BLaER1 treated with 17β-estradiol and CSF1 and Interleukin-3, amounts not matched to agents 10 nM and 100 nM (cell line): ENCODE measurements around the gene GPD1.
"Not testable (repeated sequence)": the region's sequence is repeated elsewhere in the genome, so short reads cannot be mapped to it uniquely, and the experiment has no call there.

Experiments
- H3K27ac ChIP-seq, 11 experiments: shearing (Covaris generic); formaldehyde crosslinking; 2 replicates each; pipeline ENCODE4 v1.8.1; 2022
- H3K27me3 ChIP-seq, 11 experiments: shearing (Covaris generic); formaldehyde crosslinking; 2 replicates each; pipeline ENCODE4 v1.8.1; 2022
- H3K36me3 ChIP-seq, 11 experiments: shearing (Covaris generic); formaldehyde crosslinking; 2 replicates each; pipeline ENCODE4 v1.8.1; 2022
- H3K4me1 ChIP-seq, 10 experiments: shearing (Covaris generic); formaldehyde crosslinking; 2 replicates each; pipeline ENCODE4 v1.8.1; 2022
- H3K4me2 ChIP-seq, 11 experiments: shearing (Covaris generic); formaldehyde crosslinking; 2 replicates each; pipeline ENCODE4 v1.8.1; 2022
- H3K4me3 ChIP-seq, 10 experiments: shearing (Covaris generic); formaldehyde crosslinking; 2 replicates each; pipeline ENCODE4 v1.8.1; 2022
- H3K9ac ChIP-seq, 11 experiments: shearing (Covaris generic); formaldehyde crosslinking; 2 replicates each; pipeline ENCODE4 v1.8.1; 2022
- H3K9me3 ChIP-seq, 11 experiments: shearing (Covaris generic); formaldehyde crosslinking; replicated peaks in 1 of 11; 2 replicates each; pipeline ENCODE4 v1.8.1; 2022
- H4K20me1 ChIP-seq, 11 experiments: shearing (Covaris generic); formaldehyde crosslinking; 2 replicates each; pipeline ENCODE4 v1.8.1; 2022
- Cebpa-rat ChIP-seq, 11 experiments: shearing (Covaris generic); IDR thresholded peaks; 2 replicates each; pipeline ENCODE4 v1.8.1; 2022

Gene GPD1

DNA sequence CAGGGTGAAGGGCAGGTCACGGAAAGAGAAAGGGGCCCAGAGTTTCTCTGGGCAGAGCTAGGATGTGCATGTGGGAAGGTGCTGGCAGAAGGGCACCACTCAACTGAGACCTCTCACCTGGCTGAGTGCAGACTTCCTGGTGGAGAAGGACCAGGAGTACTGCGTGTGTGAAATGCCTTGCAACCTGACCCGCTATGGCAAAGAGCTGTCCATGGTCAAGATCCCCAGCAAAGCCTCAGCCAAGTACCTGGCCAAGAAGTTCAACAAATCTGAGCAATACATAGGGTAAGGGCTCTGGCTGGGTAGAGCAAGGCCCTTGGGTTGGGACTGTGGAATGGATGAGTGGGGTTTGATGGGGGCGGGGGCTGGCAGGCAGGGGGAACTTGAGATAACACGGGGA is 24.0 kb upstream of the GPD1 start:
- Histone ChIP-seq H3K27ac (no peak overlapping the region), H4K20me1 (no peaks in the 10 kb centered on the region), H3K4me3 (no peak overlapping the region), H3K27me3 (no peaks in the 10 kb centered on the region), H3K4me2 (no peak overlapping the region), H3K36me3 (no peaks in the 10 kb centered on the region), H3K9me3 (no peaks in the 10 kb centered on the region), H3K4me1 (peaks cover 7 to 40% (median 27%) of the 10 kb centered on the region in 10 experiments; a peak in 18 of 20 replicates), H3K9ac (no peak overlapping the region)
- no peak for TF ChIP-seq Cebpa-rat (IDR thresholded peaks at IDR 0.05)

GRCh38 chr12:50081096-50081808 is 22.6 kb upstream of the GPD1 start:
- peaks cover 12 to 40% (median 31%) of the 10 kb centered on the region in 10 experiments; a peak in 18 of 20 replicates for H3K4me1 ChIP-seq
- no peak overlapping the region for H3K9ac ChIP-seq
- no peak overlapping the region for H3K4me3 ChIP-seq
- H4K20me1 ChIP-seq = peaks cover 0 to 8% (median 7%) of the 10 kb centered on the region in 11 experiments; a peak in 12 of 22 replicates
- H3K36me3 ChIP-seq = peaks cover 0 to under 1% (median 0%) of the 10 kb centered on the region in 11 experiments; a peak in 2 of 22 replicates
- no peak overlapping the region for H3K27ac ChIP-seq
- H3K27me3 ChIP-seq = no peaks in the 10 kb centered on the region
- no peak for TF ChIP-seq Cebpa-rat (IDR thresholded peaks at IDR 0.05)
- no peaks in the 10 kb centered on the region for H3K9me3 ChIP-seq
- no peak overlapping the region for H3K4me2 ChIP-seq

DNA sequence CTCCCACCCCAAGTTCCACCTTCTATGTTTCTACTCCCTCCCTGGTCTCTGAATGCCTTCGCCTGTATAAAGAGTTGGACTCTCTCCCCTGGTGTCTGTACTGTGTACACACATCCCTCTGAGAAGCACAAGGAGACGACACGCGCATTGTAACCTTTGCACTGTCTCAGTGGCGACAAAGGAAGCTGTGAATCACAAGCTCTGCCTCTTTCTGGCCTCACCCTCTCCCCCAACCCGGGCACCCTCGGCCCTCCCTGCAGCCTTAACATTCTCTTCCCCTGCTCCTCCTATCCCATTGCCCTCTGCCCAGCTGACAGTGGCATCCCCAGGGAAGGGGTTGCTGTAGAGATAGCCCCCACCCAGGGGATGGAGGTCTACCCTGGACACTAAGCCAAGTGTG is 21.2 kb upstream of the GPD1 start:
- Histone ChIP-seq H3K4me1 (peaks cover 24 to 40% (median 35%) of the 10 kb centered on the region in 10 experiments), H3K27me3 (no peaks in the 10 kb centered on the region)

GRCh38 chr12:50083301-50083700 is 20.5 kb upstream of the GPD1 start:
- no peak overlapping the region for H3K4me3 ChIP-seq
- no peak for TF ChIP-seq Cebpa-rat (IDR thresholded peaks at IDR 0.05)
- peaks cover 28 to 43% (median 38%) of the 10 kb centered on the region in 10 experiments for H3K4me1 ChIP-seq
- 0 out of 22 replicates have a peak overlapping the region, but pooled peaks of 3 of the 11 experiments have one; percentile 1 to 3 (median 3) for H3K27ac ChIP-seq
- peak overlapping the region in 7 of 11 experiments; percentile 67 to 90 (median 87); a peak in 10 of 22 replicates for H3K4me2 ChIP-seq
- peaks cover 16 to 21% (median 19%) of the 10 kb centered on the region in 11 experiments for H3K36me3 ChIP-seq
- H4K20me1 ChIP-seq = peaks cover 0 to 28% (median 26%) of the 10 kb centered on the region in 11 experiments; a peak in 18 of 22 replicates
- peak overlapping the region in 1 of 11 experiments; percentile 3; a peak in 1 of 22 replicates for H3K9ac ChIP-seq
- no peaks in the 10 kb centered on the region for H3K9me3 ChIP-seq
- H3K27me3 ChIP-seq = no peaks in the 10 kb centered on the region

More for the DNA sequence above, 21.2 kb upstream of the GPD1 start:
- H3K4me2 ChIP-seq = no peak overlapping the region
- H4K20me1 ChIP-seq = peaks cover 0 to 22% (median 20%) of the 10 kb centered on the region in 11 experiments; a peak in 16 of 22 replicates
- peak overlapping the region in 2 of 11 experiments; percentile 3 to 13; a peak in 1 of 22 replicates for H3K9ac ChIP-seq
- no peaks in the 10 kb centered on the region for H3K9me3 ChIP-seq
- TF ChIP-seq Cebpa-rat (IDR thresholded peaks at IDR 0.05) = no peak
- no peak overlapping the region for H3K4me3 ChIP-seq
- H3K36me3 ChIP-seq = peaks cover 11 to 14% (median 13%) of the 10 kb centered on the region in 11 experiments
- H3K27ac ChIP-seq = 0 out of 22 replicates have a peak overlapping the region, but pooled peaks of 1 of the 11 experiments have one; percentile 3

- Histone ChIP-seq H3K4me1 (peaks cover 35 to 52% (median 44%) of the 10 kb centered on the region in 10 experiments), H3K9ac (peak overlapping the region; percentile 74 to 92 (median 89)), H4K20me1 (peaks cover 0 to 39% (median 35%) of the 10 kb centered on the region in 11 experiments; a peak in 19 of 22 replicates), H3K4me2 (peak overlapping the region; percentile 67 to 90 (median 87)), H3K4me3 (peak overlapping the region; percentile 54 to 79 (median 70)), H3K36me3 (peaks cover 25 to 32% (median 30%) of the 10 kb centered on the region in 11 experiments), H3K27ac (peak overlapping the region; percentile 75 to 94 (median 87); a peak in 21 of 22 replicates)
- not testable (repeated sequence) for H3K27me3 ChIP-seq, H3K9me3 ChIP-seq
Observed at GRCh38 chr12:50084409-50084774, 19.4 kb upstream of the GPD1 start.

GRCh38 chr12:50084775-50085614 is 18.8 kb upstream of the GPD1 start, which contains the start of gene SMARCD1:
Gene SMARCD1 (plus strand): TSS chr12:50085342. CDS start chr12:50085370, 28 bp downstream.
- peaks cover 35 to 52% (median 44%) of the 10 kb centered on the region in 10 experiments for H3K4me1 ChIP-seq
- TF ChIP-seq Cebpa-rat (IDR thresholded peaks at IDR 0.05) = no peak
- H3K4me3 ChIP-seq = peak within 1 kb of the TSS; percentile 54 to 79 (median 70)
- peaks cover 31 to 38% (median 36%) of the 10 kb centered on the region in 11 experiments for H3K36me3 ChIP-seq
- peak within 1 kb of the TSS; percentile 75 to 94 (median 87); a peak in 21 of 22 replicates for H3K27ac ChIP-seq
- peak within 1 kb of the TSS; percentile 84 to 97 (median 89) for H3K4me2 ChIP-seq
- H3K9me3 ChIP-seq = no peaks in the 10 kb centered on the region
- peaks cover 0 to 45% (median 36%) of the 10 kb centered on the region in 11 experiments; a peak in 19 of 22 replicates for H4K20me1 ChIP-seq
- peak within 1 kb of the TSS; percentile 74 to 92 (median 89) for H3K9ac ChIP-seq
- no peaks in the 10 kb centered on the region for H3K27me3 ChIP-seq

DNA sequence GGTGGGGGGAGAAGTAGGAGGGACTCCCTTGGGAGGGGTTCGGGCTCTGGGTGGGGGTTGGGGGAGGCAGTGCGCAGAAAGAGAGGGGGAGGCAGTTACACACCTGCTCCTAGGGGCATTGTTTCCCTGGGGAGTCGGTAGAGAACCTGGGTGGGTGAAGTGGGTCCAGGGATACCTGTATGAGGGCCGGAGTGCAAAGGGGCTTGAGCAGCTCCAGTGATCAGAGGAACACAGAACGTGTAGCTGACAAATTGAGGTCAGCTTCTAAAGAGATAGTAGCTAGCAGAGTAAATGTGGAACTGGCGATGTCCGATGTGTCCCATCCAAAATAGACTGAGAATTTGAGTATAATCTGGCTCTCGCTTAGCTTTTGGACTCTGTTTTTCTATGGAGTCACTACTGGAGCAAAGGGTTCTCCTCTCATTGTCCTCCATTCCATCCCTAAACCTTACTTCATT is 18.2 kb upstream of the GPD1 start:
- Histone ChIP-seq H3K27me3 (no peaks in the 10 kb centered on the region), H3K4me3 (peak overlapping the region; percentile 54 to 79 (median 70)), H3K4me1 (peaks cover 35 to 52% (median 44%) of the 10 kb centered on the region in 10 experiments), H3K27ac (peak overlapping the region in 10 of 11 experiments; percentile 77 to 94 (median 88); a peak in 19 of 22 replicates), H3K4me2 (peak overlapping the region; percentile 75 to 97 (median 88)), H3K9me3 (no peaks in the 10 kb centered on the region), H3K9ac (peak overlapping the region; percentile 74 to 92 (median 89)), H3K36me3 (peaks cover 37 to 44% (median 43%) of the 10 kb centered on the region in 11 experiments), H4K20me1 (peaks cover 0 to 47% (median 37%) of the 10 kb centered on the region in 11 experiments; a peak in 19 of 22 replicates)
- no peak for TF ChIP-seq Cebpa-rat (IDR thresholded peaks at IDR 0.05)

DNA sequence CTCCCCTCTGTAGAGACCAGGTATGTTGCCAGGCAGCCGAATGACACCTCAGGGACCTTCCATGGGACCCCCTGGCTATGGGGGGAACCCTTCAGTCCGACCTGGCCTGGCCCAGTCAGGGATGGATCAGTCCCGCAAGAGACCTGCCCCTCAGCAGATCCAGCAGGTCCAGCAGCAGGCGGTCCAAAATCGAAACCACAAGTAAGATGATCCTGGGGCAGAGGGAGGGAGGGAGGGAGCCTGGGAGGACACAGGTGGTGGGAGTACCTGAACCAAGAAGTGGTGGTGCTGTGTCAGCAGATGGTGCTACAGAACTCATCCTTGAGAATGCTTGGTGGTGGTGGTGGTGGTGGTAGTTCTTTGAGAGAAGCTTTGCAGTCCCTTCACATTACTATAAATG is 17.7 kb upstream of the GPD1 start:
- Histone ChIP-seq H3K36me3 (peaks cover 43 to 49% (median 48%) of the 10 kb centered on the region in 11 experiments), H3K27me3 (no peaks in the 10 kb centered on the region), H4K20me1 (peaks cover 0 to 47% (median 37%) of the 10 kb centered on the region in 11 experiments; a peak in 19 of 22 replicates), H3K4me2 (peak overlapping the region; percentile 75 to 97 (median 88)), H3K9me3 (no peaks in the 10 kb centered on the region), H3K27ac (peak overlapping the region in 10 of 11 experiments; percentile 77 to 94 (median 88); a peak in 18 of 22 replicates), H3K4me3 (peak overlapping the region; percentile 54 to 79 (median 70)), H3K9ac (peak overlapping the region; percentile 74 to 92 (median 89)), H3K4me1 (peaks cover 35 to 52% (median 44%) of the 10 kb centered on the region in 10 experiments)
- no peak for TF ChIP-seq Cebpa-rat (IDR thresholded peaks at IDR 0.05)
